ENCODE results near the gene BMP6. TPM values are rescaled to one million over a fixed set of nuclear protein-coding genes. Genes with fewer than 3 reads are reported as not detected.

BMP6 gene
- total RNA-seq, 1 donor from 2014 or later, result 0.41 TPM

DNA sequence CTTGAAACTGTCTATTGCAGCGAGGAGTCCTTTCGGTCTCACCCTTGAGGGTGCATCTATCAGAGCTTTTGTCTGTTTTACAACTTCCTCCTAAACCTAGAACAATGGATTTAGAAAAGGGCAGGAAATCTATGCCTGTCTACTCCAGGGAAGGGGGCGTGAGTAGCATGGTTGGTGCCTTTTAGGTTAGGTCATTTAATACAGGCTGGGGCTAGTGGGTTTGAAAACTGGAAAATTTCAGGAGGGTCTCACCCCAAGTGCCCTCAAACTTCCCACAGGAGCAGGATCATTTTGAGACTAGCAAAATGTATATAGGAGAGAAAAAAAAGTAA, 33.5 kb upstream of the BMP6 start:
- Histone ChIP-seq H3K4me1 (peaks cover 11% of the 10 kb centered on the region), H3K79me2 (ENCODE audit: low read depth) (no peaks in the 10 kb centered on the region), H3K27ac (no peak overlapping the region), H3K9ac (no peak overlapping the region), H3K36me3 (no peaks in the 10 kb centered on the region), H3K27me3 (no peaks in the 10 kb centered on the region), H2AFZ (replicated peaks) (peak overlapping the region; percentile 73), H4K20me1 (ENCODE audit: low read depth) (no peaks in the 10 kb centered on the region), H3K9me3 (ENCODE audit: low read depth) (no peaks in the 10 kb centered on the region), H3K4me2 (peak overlapping the region; percentile 33), H3K4me3 (no peak overlapping the region), H3F3A (ENCODE audit: low read depth) (no peaks in the 10 kb centered on the region)
- DNase-seq (ENCODE audit: low spot score), result no peak
- H3K4me1 Mint-ChIP-seq, result peaks cover 4% of the 10 kb centered on the region
- H3K9me3 Mint-ChIP-seq, result no peaks in the 10 kb centered on the region
- H3K4me3 Mint-ChIP-seq, result no peak overlapping the region
- no peaks in the 10 kb centered on the region for H3K36me3 Mint-ChIP-seq
- TF ChIP-seq CTCF (IDR thresholded peaks at IDR 0.05) (no peak), EZH2phosphoT487 (IDR thresholded peaks at IDR 0.05) (no peak), EZH2 (IDR thresholded peaks at IDR 0.05) (no peak)
- H3K27ac Mint-ChIP-seq, result no peak overlapping the region
- peaks cover 5% of the 10 kb centered on the region for H3K27me3 Mint-ChIP-seq (ENCODE audit: insufficient read depth, low read depth)

DNA sequence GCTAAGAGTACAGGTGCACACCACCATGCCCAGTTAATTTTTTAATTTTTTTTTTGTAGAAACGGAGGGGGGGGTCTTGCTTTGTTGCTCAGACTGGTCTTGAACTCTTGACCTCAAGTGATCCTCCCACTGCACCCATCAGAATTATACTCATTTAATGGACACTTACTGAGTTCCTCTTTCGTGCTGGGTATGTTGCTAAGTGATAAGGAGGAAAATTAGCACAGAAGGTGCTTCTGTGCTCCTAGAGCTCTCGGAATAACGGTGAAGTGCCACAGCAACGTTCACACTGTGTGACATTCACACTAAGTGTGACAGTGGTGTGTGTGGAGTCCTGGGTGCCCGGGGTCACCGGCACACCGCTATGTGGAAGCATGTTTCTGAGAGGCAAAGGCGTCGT, 32.1 kb upstream of the BMP6 start:
- TF ChIP-seq EZH2phosphoT487 (IDR thresholded peaks at IDR 0.05), result no peak
- no peak for TF ChIP-seq EZH2 (IDR thresholded peaks at IDR 0.05)
- no peak for TF ChIP-seq CTCF (IDR thresholded peaks at IDR 0.05)
- Histone ChIP-seq H3K9ac (no peak overlapping the region), H3K27me3 (no peaks in the 10 kb centered on the region), H2AFZ (replicated peaks) (no peak overlapping the region), H3K79me2 (ENCODE audit: low read depth) (no peaks in the 10 kb centered on the region), H3K4me3 (no peak overlapping the region), H3F3A (ENCODE audit: low read depth) (no peaks in the 10 kb centered on the region), H3K27ac (no peak overlapping the region), H3K9me3 (ENCODE audit: low read depth) (no peaks in the 10 kb centered on the region), H3K4me1 (peaks cover 17% of the 10 kb centered on the region), H3K4me2 (no peak overlapping the region), H3K36me3 (no peaks in the 10 kb centered on the region), H4K20me1 (ENCODE audit: low read depth) (no peaks in the 10 kb centered on the region)
- H3K27me3 Mint-ChIP-seq (ENCODE audit: insufficient read depth, low read depth), result peaks cover 6% of the 10 kb centered on the region
- no peak overlapping the region for H3K4me3 Mint-ChIP-seq
- H3K9me3 Mint-ChIP-seq, result no peaks in the 10 kb centered on the region
- H3K4me1 Mint-ChIP-seq, result peaks cover 4% of the 10 kb centered on the region
- no peak for DNase-seq (ENCODE audit: low spot score)
- H3K36me3 Mint-ChIP-seq, result no peaks in the 10 kb centered on the region
- H3K27ac Mint-ChIP-seq, result no peak overlapping the region

DNA sequence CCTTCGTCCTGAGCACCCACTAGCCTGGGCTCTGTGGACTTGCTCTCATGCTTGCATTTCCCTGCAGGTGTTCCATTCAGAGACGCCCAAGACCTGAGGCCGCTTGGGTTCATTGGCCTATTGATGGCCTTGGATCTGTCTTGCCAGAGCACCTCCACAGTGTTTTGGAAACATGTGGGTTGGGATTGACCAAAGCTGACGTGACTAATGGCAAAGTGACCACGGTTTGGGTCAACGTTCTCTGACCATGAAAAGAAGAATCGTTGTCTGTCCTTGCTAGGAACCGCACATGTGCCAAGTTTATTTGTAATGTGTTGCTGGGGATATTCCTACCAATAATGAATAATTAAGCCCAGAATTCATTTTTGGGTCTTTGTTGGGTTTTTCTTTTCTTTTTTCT, 29.8 kb upstream of the BMP6 start:
- H3K9me3 Mint-ChIP-seq, result no peaks in the 10 kb centered on the region

More for the DNA sequence above, 29.8 kb upstream of the BMP6 start:
- Histone ChIP-seq H3K27ac (no peak overlapping the region), H2AFZ (replicated peaks) (no peak overlapping the region), H3K36me3 (no peaks in the 10 kb centered on the region), H3K9ac (no peak overlapping the region), H3K4me1 (peaks cover 13% of the 10 kb centered on the region), H3K27me3 (no peaks in the 10 kb centered on the region), H3K79me2 (ENCODE audit: low read depth) (no peaks in the 10 kb centered on the region), H3K4me2 (no peak overlapping the region), H4K20me1 (ENCODE audit: low read depth) (no peaks in the 10 kb centered on the region), H3K4me3 (no peak overlapping the region), H3K9me3 (ENCODE audit: low read depth) (no peaks in the 10 kb centered on the region), H3F3A (ENCODE audit: low read depth) (no peaks in the 10 kb centered on the region)
- TF ChIP-seq EZH2phosphoT487 (IDR thresholded peaks at IDR 0.05), result no peak
- no peak for TF ChIP-seq EZH2 (IDR thresholded peaks at IDR 0.05)
- no peak for TF ChIP-seq CTCF (IDR thresholded peaks at IDR 0.05)
- Mint-ChIP-seq H3K4me1 (peaks cover 9% of the 10 kb centered on the region), H3K36me3 (no peaks in the 10 kb centered on the region), H3K27me3 (ENCODE audit: insufficient read depth, low read depth) (peaks cover 7% of the 10 kb centered on the region), H3K4me3 (no peak overlapping the region), H3K27ac (no peak overlapping the region)
- DNase-seq (ENCODE audit: low spot score), result no peak
